Fibroblast of peridontal ligament (primary cell): Measurements from ENCODE around the gene COLGALT1.

Experiments
- DNase-seq: peaks from one replicate; pipeline ENCODE4 v3.0.0-alpha.2; 2010; ENCODE audit errors: extremely low read depth

COLGALT1 gene

GRCh38 chr19:17598953-17599352, 43.5 kb downstream of the COLGALT1 start:
- no peak for DNase-seq

GRCh38 chr19:17599780-17600179, 44.3 kb downstream of the COLGALT1 start:
- peak; percentile 64 for DNase-seq

GRCh38 chr19:17601683-17602082, 46.2 kb downstream of the COLGALT1 start:
- no peak for DNase-seq

GRCh38 chr19:17602217-17602616, 46.8 kb downstream of the COLGALT1 start:
- DNase-seq: no peak

GRCh38 chr19:17602872-17603510, 47.5 kb downstream of the COLGALT1 start:
- DNase-seq: no peak

GRCh38 chr19:17604372-17605025, 49.0 kb downstream of the COLGALT1 start:
- no peak for DNase-seq

GRCh38 chr19:17605117-17605516, 49.7 kb downstream of the COLGALT1 start:
- no peak for DNase-seq

- peak; percentile 38 for DNase-seq
Measured at GRCh38 chr19:17605761-17606589, 50.5 kb downstream of the COLGALT1 start.

- no peak for DNase-seq
Measured at GRCh38 chr19:17606590-17607185, 51.2 kb downstream of the COLGALT1 start.

- DNase-seq: no peak
Measured at GRCh38 chr19:17607936-17608335, 52.5 kb downstream of the COLGALT1 start.

GRCh38 chr19:17610384-17610783, 54.9 kb downstream of the COLGALT1 start:
- peak; percentile 12 for DNase-seq

- no peak for DNase-seq
Measured at GRCh38 chr19:17611462-17612244, 56.2 kb downstream of the COLGALT1 start.

GRCh38 chr19:17614476-17614875, 59.0 kb downstream of the COLGALT1 start:
- no peak for DNase-seq

- no peak for DNase-seq
Measured at GRCh38 chr19:17615889-17616685, 60.6 kb downstream of the COLGALT1 start.

GRCh38 chr19:17616686-17616960, 61.2 kb downstream of the COLGALT1 start:
- no peak for DNase-seq

GRCh38 chr19:17616961-17617806, 61.7 kb downstream of the COLGALT1 start:
- DNase-seq: peak; percentile 2

GRCh38 chr19:17617807-17618192, 62.4 kb downstream of the COLGALT1 start:
- DNase-seq: no peak

- no peak for DNase-seq
Measured at GRCh38 chr19:17618281-17618903, 62.9 kb downstream of the COLGALT1 start.

GRCh38 chr19:17618936-17619335, 63.5 kb downstream of the COLGALT1 start:
- DNase-seq: no peak

- no peak for DNase-seq
Measured at GRCh38 chr19:17620696-17621095, 65.2 kb downstream of the COLGALT1 start.
